H1 (cell line): ENCODE data around the gene GRIP1. TPM values are rescaled to one million over a fixed set of nuclear protein-coding genes. Genes with fewer than 3 reads are reported as not detected.

Experiments used
- ASH2L ChIP-seq: fragments of 200-600, 300-600 bp; sonication (generic); IDR thresholded peaks from one replicate; pipeline ENCODE4 v1.7.1; 2017; ENCODE audit warnings: low read length
- BCL11A ChIP-seq, 2 experiments: IDR thresholded peaks; one replicate each; pipeline ENCODE4 v1.6.1; 2011; ENCODE audit warnings: low read depth in 2 of 2, low read length in 2 of 2, mild to moderate bottlenecking in 2 of 2
- CHD2 ChIP-seq: IDR thresholded peaks from 2 replicates; pipeline ENCODE4 v1.6.1; 2012; ENCODE audit warnings: low read length, improper control_type of control experiment
- CREB1 ChIP-seq: IDR thresholded peaks from 2 replicates; pipeline ENCODE4 v1.6.1; 2012; ENCODE audit warnings: inconsistent platforms
- EZH2 ChIP-seq: fragments of 200-600 bp; sonication (generic); IDR thresholded peaks from 2 replicates; pipeline ENCODE4 v1.7.1; 2012; ENCODE audit warnings: low read depth, mild to moderate bottlenecking, moderate library complexity, low read length, inconsistent platforms; ENCODE audit not compliant: severe bottlenecking
- GTF2F1 ChIP-seq: IDR thresholded peaks from 2 replicates; pipeline ENCODE4 v1.6.1; 2012; ENCODE audit warnings: low read depth, low read length, improper control_type of control experiment, borderline replicate concordance
- KDM1A ChIP-seq: fragments of 200-600, 300-600 bp; sonication (generic); IDR thresholded peaks from 2 replicates; pipeline ENCODE4 v1.7.1; 2016; ENCODE audit warnings: mild to moderate bottlenecking, low read length, borderline replicate concordance
- POU5F1 ChIP-seq: IDR thresholded peaks from 2 replicates; pipeline ENCODE4 v1.6.1; 2011; ENCODE audit warnings: low read depth, mild to moderate bottlenecking, low read length, moderate library complexity
- SRF ChIP-seq: IDR thresholded peaks from 2 replicates; pipeline ENCODE4 v1.6.1; 2011; ENCODE audit warnings: mild to moderate bottlenecking, low read depth, low read length, moderate library complexity
- TEAD4 ChIP-seq: IDR thresholded peaks from 2 replicates; pipeline ENCODE4 v1.6.1; 2012; ENCODE audit warnings: low read depth, low read length, inconsistent platforms, mixed read lengths
- USF2 ChIP-seq: IDR thresholded peaks from 2 replicates; pipeline ENCODE4 v1.6.1; 2011; ENCODE audit warnings: low read length, improper control_type of control experiment
- polyA plus RNA-seq, 7 experiments: library from polyadenylated mRNA; depleted of rRNA in 3 of 7; stranded (reverse) in 5 of 7; unstranded in 2 of 7; fragments of >200 nt in 5 of 7; fragments of 200-250 nt in 2 of 7; gene quantifications; 1 replicate in 5 of 7; 2 replicates in 1 of 7; 4 replicates in 1 of 7; pipeline versions ENCODE4 v1.2.1 to v1.2.3, GENCODE V29; 2011 to 2013; ENCODE audit warnings: missing spikeins in 2 of 7, mixed read lengths in 2 of 7
- total RNA-seq: library from RNA; stranded (reverse); fragmentation: NEBNext Ultra II Directional; extraction: Animal tissue kit (Norgen Biotek cat#: 25700); gene quantifications from 2 replicates; pipeline ENCODE4 v1.2.1, GENCODE V29; 2021
- TF ChIP-seq, protein P1 (sequence below): fragments of 300-600 bp; sonication (generic); IDR thresholded peaks from 2 replicates; pipeline ENCODE4 v1.7.1; 2012; ENCODE audit warnings: low read length, moderate library complexity, mild to moderate bottlenecking, inconsistent platforms; ENCODE audit not compliant: insufficient replicate concordance

GRIP1 gene
- total and polyA plus RNA-seq, 2 of the 8 experiments (the other 6 are each of a cell fraction or from before 2014, with no cell fraction given) = 4.5 to 27.3 TPM

GRCh38 chr12:66533767-66534166, 145.1 kb downstream of the GRIP1 start (continued):
- TF ChIP-seq, protein P1, sequence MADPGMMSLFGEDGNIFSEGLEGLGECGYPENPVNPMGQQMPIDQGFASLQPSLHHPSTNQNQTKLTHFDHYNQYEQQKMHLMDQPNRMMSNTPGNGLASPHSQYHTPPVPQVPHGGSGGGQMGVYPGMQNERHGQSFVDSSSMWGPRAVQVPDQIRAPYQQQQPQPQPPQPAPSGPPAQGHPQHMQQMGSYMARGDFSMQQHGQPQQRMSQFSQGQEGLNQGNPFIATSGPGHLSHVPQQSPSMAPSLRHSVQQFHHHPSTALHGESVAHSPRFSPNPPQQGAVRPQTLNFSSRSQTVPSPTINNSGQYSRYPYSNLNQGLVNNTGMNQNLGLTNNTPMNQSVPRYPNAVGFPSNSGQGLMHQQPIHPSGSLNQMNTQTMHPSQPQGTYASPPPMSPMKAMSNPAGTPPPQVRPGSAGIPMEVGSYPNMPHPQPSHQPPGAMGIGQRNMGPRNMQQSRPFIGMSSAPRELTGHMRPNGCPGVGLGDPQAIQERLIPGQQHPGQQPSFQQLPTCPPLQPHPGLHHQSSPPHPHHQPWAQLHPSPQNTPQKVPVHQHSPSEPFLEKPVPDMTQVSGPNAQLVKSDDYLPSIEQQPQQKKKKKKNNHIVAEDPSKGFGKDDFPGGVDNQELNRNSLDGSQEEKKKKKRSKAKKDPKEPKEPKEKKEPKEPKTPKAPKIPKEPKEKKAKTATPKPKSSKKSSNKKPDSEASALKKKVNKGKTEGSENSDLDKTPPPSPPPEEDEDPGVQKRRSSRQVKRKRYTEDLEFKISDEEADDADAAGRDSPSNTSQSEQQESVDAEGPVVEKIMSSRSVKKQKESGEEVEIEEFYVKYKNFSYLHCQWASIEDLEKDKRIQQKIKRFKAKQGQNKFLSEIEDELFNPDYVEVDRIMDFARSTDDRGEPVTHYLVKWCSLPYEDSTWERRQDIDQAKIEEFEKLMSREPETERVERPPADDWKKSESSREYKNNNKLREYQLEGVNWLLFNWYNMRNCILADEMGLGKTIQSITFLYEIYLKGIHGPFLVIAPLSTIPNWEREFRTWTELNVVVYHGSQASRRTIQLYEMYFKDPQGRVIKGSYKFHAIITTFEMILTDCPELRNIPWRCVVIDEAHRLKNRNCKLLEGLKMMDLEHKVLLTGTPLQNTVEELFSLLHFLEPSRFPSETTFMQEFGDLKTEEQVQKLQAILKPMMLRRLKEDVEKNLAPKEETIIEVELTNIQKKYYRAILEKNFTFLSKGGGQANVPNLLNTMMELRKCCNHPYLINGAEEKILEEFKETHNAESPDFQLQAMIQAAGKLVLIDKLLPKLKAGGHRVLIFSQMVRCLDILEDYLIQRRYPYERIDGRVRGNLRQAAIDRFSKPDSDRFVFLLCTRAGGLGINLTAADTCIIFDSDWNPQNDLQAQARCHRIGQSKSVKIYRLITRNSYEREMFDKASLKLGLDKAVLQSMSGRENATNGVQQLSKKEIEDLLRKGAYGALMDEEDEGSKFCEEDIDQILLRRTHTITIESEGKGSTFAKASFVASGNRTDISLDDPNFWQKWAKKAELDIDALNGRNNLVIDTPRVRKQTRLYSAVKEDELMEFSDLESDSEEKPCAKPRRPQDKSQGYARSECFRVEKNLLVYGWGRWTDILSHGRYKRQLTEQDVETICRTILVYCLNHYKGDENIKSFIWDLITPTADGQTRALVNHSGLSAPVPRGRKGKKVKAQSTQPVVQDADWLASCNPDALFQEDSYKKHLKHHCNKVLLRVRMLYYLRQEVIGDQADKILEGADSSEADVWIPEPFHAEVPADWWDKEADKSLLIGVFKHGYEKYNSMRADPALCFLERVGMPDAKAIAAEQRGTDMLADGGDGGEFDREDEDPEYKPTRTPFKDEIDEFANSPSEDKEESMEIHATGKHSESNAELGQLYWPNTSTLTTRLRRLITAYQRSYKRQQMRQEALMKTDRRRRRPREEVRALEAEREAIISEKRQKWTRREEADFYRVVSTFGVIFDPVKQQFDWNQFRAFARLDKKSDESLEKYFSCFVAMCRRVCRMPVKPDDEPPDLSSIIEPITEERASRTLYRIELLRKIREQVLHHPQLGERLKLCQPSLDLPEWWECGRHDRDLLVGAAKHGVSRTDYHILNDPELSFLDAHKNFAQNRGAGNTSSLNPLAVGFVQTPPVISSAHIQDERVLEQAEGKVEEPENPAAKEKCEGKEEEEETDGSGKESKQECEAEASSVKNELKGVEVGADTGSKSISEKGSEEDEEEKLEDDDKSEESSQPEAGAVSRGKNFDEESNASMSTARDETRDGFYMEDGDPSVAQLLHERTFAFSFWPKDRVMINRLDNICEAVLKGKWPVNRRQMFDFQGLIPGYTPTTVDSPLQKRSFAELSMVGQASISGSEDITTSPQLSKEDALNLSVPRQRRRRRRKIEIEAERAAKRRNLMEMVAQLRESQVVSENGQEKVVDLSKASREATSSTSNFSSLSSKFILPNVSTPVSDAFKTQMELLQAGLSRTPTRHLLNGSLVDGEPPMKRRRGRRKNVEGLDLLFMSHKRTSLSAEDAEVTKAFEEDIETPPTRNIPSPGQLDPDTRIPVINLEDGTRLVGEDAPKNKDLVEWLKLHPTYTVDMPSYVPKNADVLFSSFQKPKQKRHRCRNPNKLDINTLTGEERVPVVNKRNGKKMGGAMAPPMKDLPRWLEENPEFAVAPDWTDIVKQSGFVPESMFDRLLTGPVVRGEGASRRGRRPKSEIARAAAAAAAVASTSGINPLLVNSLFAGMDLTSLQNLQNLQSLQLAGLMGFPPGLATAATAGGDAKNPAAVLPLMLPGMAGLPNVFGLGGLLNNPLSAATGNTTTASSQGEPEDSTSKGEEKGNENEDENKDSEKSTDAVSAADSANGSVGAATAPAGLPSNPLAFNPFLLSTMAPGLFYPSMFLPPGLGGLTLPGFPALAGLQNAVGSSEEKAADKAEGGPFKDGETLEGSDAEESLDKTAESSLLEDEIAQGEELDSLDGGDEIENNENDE = no peak
- TF ChIP-seq KDM1A = no peak
- TF ChIP-seq CHD2 = no peak
- TF ChIP-seq SRF = no peak
- no peak for TF ChIP-seq ASH2L
- no peak for TF ChIP-seq EZH2
- no peak for TF ChIP-seq USF2
- no peak for TF ChIP-seq TEAD4
- TF ChIP-seq CREB1 = no peak
- no peak for TF ChIP-seq BCL11A (IDR thresholded peaks at IDR 0.05; ENCODE audit: low read depth in 2 of 2, low read length in 2 of 2)
- TF ChIP-seq GTF2F1 = no peak
- TF ChIP-seq POU5F1 = no peak
